Skeletal muscle satellite cell (primary cell): ENCODE measurements around the gene EHD2. TPM values are rescaled to one million over a fixed set of nuclear protein-coding genes. Genes with fewer than 3 reads are reported as not detected.
"Not testable (repeated sequence)": the region's sequence is repeated elsewhere in the genome, so short reads cannot be mapped to it uniquely, and the experiment has no call there.

Experiments
- H3K27me3 ChIP-seq: 2 replicates; pipeline ENCODE4 v1.7.0; 2013; ENCODE audit warnings: low read length; ENCODE audit not compliant: control insufficient read depth, insufficient read depth
- H3K36me3 ChIP-seq: 2 replicates; pipeline ENCODE4 v1.7.0; 2013; ENCODE audit warnings: mild to moderate bottlenecking, control low read depth, low read length; ENCODE audit not compliant: insufficient read depth
- H3K4me1 ChIP-seq: 2 replicates; pipeline ENCODE4 v1.7.0; 2013; ENCODE audit warnings: low read length; ENCODE audit not compliant: control insufficient read depth, insufficient read depth
- H3K4me2 ChIP-seq: 2 replicates; pipeline ENCODE4 v1.7.0; 2013; ENCODE audit warnings: mild to moderate bottlenecking, low read length
- H3K4me3 ChIP-seq: 2 replicates; pipeline ENCODE4 v1.7.0; 2013; ENCODE audit warnings: low read length
- H3K9ac ChIP-seq: 2 replicates; pipeline ENCODE4 v1.7.0; 2013; ENCODE audit warnings: mild to moderate bottlenecking, low read depth, low read length, moderate library complexity
- H3K9me3 ChIP-seq: replicated peaks from 2 replicates; pipeline ENCODE4 v1.7.0; 2013; ENCODE audit warnings: mild to moderate bottlenecking, control low read depth, low read length
- total RNA-seq: library from RNA; depleted of rRNA; stranded (reverse); fragments of >200 nt; gene quantifications from 2 replicates; pipeline ENCODE4 v1.2.3, GENCODE V29; 2012; rRNA removed

EHD2 gene
- total RNA-seq = 134 and 173 TPM in 2 replicates

- Histone ChIP-seq H3K36me3 (peaks cover 26% of the 10 kb centered on the region), H3K4me2 (peak within 1 kb of the TSS; percentile 81), H3K9me3 (no peaks in the 10 kb centered on the region), H3K4me1 (peaks cover 26% of the 10 kb centered on the region), H3K27me3 (no peaks in the 10 kb centered on the region), H3K4me3 (peak within 1 kb of the TSS; percentile 95), H3K9ac (peak within 1 kb of the TSS; percentile 92)
Observed at GRCh38 chr19:47713046-47714021, at the start of gene EHD2. Gene EHD2 (plus strand): TSS chr19:47713422. CDS start chr19:47716613, 3,191 bp downstream.

- H3K9me3 ChIP-seq = no peaks in the 10 kb centered on the region
- H3K4me3 ChIP-seq = peak overlapping the region; percentile 42
- H3K4me1 ChIP-seq = peaks cover 56% of the 10 kb centered on the region
- H3K9ac ChIP-seq = peak overlapping the region; percentile 89
- no peaks in the 10 kb centered on the region for H3K36me3 ChIP-seq
- H3K27me3 ChIP-seq = no peaks in the 10 kb centered on the region
- H3K4me2 ChIP-seq = peak overlapping the region; percentile 78
Observed at GRCh38 chr19:47663435-47663910, 49.7 kb upstream of the EHD2 start.

DNA sequence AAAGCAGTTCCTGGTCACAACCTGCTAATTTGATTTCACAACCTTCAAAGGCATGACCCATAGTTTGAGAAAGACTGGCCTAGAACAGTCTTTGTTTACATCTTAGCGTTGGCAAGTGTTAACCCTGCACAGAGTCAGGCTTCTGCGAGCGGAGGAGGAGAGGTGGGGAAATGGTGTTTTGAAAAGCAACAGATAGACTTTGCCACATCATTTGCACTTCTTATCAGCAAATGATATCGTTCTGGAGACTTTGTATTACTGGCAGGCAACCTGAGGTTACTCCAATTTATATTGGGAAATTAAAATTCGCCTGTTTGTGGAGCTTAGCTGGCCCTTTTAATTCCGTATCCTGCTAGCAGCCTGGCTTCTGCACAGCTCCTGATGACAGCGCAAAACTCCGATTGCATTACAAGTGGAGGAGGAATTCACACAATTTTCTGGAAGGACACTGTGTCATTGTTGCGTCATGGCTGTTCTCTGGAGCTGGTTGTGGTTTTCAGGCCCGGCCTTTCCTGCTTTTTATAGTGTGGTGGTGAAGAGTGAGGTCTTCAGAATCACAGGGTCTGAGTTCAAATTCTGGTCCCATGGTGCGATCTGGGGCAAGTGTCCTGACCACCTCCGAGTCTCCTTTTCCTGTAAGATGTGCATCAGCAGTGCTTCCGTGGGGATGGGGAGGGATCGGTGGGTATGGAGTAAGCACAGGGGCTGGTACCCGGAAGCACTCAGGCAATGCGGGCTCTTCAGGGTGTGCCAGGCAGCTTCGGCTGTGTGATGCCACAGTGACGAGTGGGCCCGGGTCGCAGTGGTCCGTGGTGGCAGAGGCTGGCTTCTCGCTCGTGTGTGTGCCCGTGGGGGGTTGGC lies 49.1 kb upstream of the EHD2 start:
- Histone ChIP-seq H3K4me3 (peak overlapping the region; percentile 42), H3K9ac (peak overlapping the region; percentile 89), H3K9me3 (no peaks in the 10 kb centered on the region), H3K36me3 (no peaks in the 10 kb centered on the region), H3K4me1 (peaks cover 56% of the 10 kb centered on the region), H3K4me2 (peak overlapping the region; percentile 78), H3K27me3 (no peaks in the 10 kb centered on the region)

DNA sequence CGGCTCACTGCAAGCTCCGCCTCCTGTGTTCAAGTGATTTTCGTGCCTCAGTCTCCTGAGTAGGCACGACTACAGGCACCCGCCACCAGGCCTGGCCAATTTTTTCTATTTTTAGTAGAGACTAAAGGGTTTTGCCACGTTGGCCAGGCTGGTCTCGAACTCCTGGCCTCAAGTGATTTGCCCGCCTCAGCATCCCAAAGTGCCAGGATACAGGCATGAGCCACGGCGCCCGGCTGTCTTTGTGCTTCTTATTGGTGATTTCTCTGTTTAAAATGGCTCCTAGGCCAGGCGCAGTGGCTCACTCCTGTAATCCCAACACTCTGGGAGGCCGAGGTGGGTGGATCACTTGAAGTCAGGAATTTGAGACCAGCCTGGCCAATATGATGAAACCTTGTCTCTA lies 44.7 kb upstream of the EHD2 start:
- H3K27me3 ChIP-seq, H3K9ac ChIP-seq, H3K9me3 ChIP-seq, H3K4me3 ChIP-seq, H3K4me2 ChIP-seq: not testable (repeated sequence)
- Histone ChIP-seq H3K36me3 (peaks cover 13% of the 10 kb centered on the region), H3K4me1 (peaks cover 21% of the 10 kb centered on the region)

DNA sequence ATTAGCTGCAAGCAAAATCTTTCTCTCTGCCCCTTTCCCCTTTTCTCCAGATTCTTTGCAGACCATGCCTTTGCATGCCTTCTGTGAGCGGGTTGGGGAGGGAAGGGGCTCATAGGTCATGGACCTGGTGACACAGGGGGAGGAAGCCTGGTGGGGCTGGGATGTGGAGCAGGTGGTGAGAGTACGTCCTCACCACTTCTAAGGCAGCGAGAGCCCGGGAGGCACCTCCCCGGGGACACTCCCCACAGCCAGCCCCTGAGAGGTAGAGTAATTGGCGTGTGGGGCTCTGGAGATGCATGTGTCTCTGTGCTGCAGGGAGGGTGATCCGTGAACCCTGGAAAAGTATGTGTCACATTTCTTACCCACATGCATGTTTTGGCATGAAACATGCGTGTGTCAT lies 42.5 kb upstream of the EHD2 start:
- peaks cover 6% of the 10 kb centered on the region for H3K4me1 ChIP-seq
- peaks cover 34% of the 10 kb centered on the region for H3K36me3 ChIP-seq

GRCh38 chr19:47671499-47671898 lies 41.7 kb upstream of the EHD2 start:
- Histone ChIP-seq H3K27me3 (no peaks in the 10 kb centered on the region), H3K36me3 (peaks cover 34% of the 10 kb centered on the region), H3K9me3 (no peaks in the 10 kb centered on the region), H3K4me2 (no peak overlapping the region), H3K4me3 (no peak overlapping the region), H3K4me1 (peaks cover 6% of the 10 kb centered on the region), H3K9ac (no peak overlapping the region)

More for the DNA sequence above, 42.5 kb upstream of the EHD2 start:
- H3K4me2 ChIP-seq = no peak overlapping the region
- no peak overlapping the region for H3K4me3 ChIP-seq
- no peaks in the 10 kb centered on the region for H3K27me3 ChIP-seq
- H3K9ac ChIP-seq = no peak overlapping the region
- no peaks in the 10 kb centered on the region for H3K9me3 ChIP-seq

- peaks cover 44% of the 10 kb centered on the region for H3K36me3 ChIP-seq
- H3K9ac ChIP-seq = no peak overlapping the region
Observed at GRCh38 chr19:47673426-47673825, 39.8 kb upstream of the EHD2 start.

GRCh38 chr19:47674548-47674947 lies 38.7 kb upstream of the EHD2 start:
- Histone ChIP-seq H3K4me1 (no peaks in the 10 kb centered on the region), H3K27me3 (no peaks in the 10 kb centered on the region), H3K9me3 (no peaks in the 10 kb centered on the region), H3K4me2 (no peak overlapping the region), H3K36me3 (peaks cover 46% of the 10 kb centered on the region), H3K4me3 (no peak overlapping the region), H3K9ac (no peak overlapping the region)

More at GRCh38 chr19:47673426-47673825, 39.8 kb upstream of the EHD2 start:
- no peak overlapping the region for H3K4me3 ChIP-seq
- H3K27me3 ChIP-seq = no peaks in the 10 kb centered on the region
- no peak overlapping the region for H3K4me2 ChIP-seq
- H3K9me3 ChIP-seq = no peaks in the 10 kb centered on the region
- no peaks in the 10 kb centered on the region for H3K4me1 ChIP-seq

- no peaks in the 10 kb centered on the region for H3K4me1 ChIP-seq
- H3K9me3 ChIP-seq = no peaks in the 10 kb centered on the region
- H3K36me3 ChIP-seq = peaks cover 50% of the 10 kb centered on the region
- H3K9ac ChIP-seq = no peak overlapping the region
- no peak overlapping the region for H3K4me2 ChIP-seq
- no peaks in the 10 kb centered on the region for H3K27me3 ChIP-seq
- no peak overlapping the region for H3K4me3 ChIP-seq
Observed at GRCh38 chr19:47675271-47675670, 38.0 kb upstream of the EHD2 start.

DNA sequence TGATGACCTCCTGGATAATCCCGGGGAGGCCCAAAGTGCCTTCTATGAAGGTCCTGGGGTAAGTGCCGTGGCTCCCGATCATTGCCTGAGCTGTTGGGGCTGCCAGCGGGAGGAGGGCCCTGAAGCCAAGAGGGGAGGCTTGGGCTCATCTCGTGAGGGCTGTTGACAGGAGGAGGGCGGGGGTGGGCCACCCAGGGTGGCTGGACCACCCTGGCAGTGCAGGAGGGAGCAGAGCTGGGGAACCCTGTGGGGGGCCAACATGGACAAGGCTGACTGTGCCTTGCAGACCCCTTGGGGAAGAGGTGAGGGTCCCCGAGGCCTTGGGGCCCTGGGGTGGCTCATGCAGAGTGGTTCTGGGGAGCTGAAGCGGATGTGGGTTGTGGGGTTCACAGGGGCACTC lies 37.4 kb upstream of the EHD2 start:
- Histone ChIP-seq H3K36me3 (peaks cover 47% of the 10 kb centered on the region), H3K9me3 (no peaks in the 10 kb centered on the region), H3K4me2 (no peak overlapping the region), H3K9ac (no peak overlapping the region), H3K4me1 (no peaks in the 10 kb centered on the region), H3K27me3 (no peaks in the 10 kb centered on the region), H3K4me3 (no peak overlapping the region)

DNA sequence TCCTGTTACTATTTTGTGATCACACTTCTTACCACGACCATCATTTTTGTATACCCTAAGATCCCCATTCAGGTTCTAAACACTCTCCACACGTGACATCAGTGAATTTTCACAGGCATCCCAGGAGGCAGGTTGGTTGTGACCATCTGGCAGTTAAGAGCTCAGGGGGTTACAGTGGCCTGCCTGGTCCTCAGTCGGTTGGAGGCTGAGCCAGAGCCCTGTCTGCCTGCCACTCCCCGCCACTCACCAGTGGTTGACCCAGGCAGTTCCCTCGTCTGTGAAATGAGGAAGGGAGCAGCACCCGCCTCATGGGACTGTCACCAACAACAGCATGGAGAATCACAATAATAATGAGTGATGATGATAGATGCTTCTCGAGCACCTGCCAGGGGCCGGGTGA lies 36.4 kb upstream of the EHD2 start:
- Histone ChIP-seq H3K4me3 (no peak overlapping the region), H3K4me2 (no peak overlapping the region), H3K9ac (no peak overlapping the region), H3K9me3 (no peaks in the 10 kb centered on the region), H3K36me3 (peaks cover 45% of the 10 kb centered on the region), H3K27me3 (no peaks in the 10 kb centered on the region), H3K4me1 (no peaks in the 10 kb centered on the region)
